NCI-H1694 (cell line): Measurements from ENCODE around the gene DPYSL4.

Experiments used
- DNase-seq: peaks from one replicate; lab custom pipeline; 2025; lab: John Stamatoyannopoulos, UW

DPYSL4 gene

DNA sequence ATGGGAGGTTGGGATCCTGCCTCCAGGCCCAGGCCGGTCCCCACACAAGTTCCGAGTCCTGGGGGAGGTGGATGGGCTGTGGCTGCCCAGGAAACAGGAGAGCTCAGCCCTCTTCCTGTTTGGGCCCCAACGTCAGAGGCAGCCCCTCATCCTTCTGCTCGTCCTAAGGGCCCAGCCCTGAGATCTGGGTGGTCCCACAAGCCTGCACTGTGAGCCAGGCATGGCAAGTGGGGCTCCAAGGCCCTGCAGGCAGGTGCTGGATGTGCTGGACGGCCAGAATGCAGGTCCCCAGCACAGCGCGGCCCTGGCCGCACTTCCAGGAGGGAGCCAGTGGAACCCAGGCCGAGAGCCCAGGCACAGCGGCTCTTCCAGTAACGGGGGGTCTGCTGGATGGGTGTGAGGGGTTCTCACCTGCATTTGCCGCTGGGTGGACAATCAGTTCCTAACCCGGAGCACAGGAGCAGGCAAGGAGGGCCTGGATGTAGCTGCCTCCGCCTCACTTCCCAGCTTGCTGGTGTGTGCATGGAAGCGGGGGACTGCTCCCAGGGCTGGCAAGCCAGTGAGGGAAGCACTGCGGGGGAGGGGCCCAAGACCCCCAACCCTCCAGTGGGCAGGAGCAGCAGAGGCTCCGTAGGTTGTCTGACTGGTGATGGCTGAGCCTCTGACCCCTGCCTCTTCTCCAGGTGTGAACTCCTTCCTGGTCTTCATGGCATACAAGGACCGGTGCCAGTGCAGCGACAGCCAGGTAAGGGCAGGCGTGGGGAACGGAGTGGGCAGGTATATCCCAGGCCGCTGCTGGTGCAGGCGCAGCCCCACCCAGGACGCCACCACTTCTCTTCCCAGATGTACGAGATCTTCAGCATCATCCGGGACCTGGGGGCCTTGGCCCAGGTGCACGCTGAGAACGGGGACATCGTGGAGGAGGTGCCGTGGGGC is 9.7 kb downstream of the DPYSL4 start:
- no peak for DNase-seq

DNA sequence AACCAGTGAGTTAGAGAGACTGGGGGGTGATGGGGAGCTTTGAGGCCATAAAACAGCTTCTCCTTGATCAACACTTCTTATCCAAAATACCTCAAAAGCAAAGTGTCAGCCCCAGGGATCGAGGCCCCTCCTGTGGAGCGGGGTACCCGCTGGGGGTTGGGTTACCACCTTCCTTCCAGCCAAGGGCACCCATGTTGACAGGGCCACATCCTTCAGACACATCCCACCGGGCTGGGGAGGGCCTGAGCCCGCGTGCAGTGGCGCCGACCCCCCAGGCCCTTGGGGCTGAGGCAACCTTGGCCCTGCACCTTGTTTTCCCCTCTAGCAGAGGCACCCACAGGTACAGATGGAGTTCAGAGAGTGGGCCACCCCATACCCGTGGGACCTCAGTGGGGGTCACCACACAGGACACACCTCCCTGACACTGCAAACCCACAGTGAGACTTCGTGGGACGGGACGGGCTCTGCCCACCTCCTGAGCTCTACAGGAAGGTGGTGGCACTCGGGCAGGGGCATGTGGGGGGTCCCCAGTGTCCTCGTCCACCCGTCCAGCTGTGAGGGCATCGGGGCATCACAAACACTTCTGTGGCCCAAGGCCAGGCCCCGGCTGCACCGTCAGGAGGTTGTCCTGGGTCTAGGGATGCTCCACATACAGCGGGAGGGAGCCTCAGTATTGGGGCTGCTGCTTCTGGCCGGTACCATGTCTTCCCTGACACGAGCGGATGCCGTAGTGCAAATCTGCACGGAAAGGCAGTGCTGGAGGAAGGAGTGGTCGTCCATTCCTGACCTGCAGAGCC is 10.7 kb downstream of the DPYSL4 start:
- DNase-seq = no peak

DNA sequence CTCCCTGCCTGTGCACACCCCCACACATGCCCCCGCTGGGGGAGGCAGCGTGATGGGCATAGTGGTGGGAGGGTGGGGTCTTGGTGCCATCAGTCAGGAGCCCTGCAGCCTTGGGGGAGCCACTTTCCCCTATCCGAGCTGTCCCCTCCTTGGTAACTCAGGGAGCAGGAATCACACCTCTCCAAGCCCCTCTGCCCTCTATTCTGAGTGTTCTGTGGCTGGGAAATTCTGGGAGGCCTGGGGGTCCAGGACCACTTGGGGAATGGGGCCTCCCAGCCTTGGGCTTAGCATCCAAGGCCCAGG is 11.3 kb downstream of the DPYSL4 start:
- no peak for DNase-seq

DNA sequence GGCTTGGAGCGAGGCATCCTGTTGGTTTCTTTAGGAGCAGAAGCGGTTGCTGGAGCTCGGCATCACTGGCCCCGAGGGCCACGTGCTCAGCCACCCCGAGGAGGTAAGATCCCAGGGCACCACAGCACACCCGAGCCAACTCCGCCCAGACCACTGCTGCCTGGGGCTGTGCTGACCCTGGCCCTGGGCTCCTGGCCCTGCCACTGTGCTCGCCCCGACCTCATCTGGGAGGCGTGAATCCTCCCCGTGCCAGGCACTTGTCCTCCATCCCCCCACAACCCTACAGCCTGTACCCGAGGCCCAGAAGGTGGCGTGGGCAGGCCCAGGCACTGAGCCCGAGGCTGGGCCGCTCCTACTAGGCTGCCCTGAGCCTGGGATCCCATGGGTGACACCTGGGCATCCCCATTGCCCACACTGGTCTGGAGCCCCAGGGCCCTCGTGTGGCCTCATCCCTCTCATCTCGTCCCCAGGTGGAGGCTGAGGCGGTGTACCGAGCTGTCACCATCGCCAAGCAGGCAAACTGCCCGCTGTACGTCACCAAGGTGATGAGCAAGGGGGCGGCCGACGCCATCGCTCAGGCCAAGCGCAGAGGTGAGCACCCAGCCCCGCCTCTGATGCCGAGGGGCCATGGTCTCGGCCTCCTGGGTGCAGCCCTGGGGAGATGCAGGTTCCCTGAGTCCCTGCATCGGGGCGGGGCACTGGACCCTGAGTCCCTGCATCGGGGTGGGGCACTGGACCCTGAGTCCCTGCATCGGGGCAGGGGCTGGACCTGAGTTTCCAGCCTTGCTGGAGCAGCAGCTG is 11.8 kb downstream of the DPYSL4 start:
- DNase-seq = no peak

DNA sequence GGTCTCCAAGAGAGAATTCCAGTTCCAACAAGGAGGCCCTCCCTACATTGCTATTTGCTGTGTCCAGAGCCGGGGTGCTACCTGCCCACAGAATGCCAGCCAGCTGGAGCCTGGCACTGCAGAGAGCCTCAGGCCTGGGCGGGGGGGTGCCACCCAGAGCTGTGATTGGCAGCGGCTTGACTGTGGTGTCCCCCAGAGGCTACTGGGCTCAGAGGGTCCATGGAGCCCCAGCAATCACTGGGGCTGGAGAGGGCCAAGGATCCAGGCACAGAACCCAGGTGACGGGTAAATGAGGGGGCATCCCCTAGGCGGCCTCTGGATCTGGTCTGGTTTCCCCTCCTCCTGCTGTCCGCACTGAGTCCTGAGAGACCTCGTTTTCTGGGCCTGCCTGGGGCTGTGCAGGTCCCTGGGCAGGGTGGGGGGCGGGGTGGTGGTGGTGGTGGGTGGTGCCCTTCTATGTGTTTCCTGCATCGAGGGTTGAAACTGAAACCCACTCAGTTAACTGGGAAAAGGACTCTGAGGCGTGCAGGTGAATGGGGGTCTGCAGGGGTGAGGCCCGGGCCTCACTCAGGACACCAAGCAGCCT is 12.6 kb downstream of the DPYSL4 start:
- DNase-seq = no peak

DNA sequence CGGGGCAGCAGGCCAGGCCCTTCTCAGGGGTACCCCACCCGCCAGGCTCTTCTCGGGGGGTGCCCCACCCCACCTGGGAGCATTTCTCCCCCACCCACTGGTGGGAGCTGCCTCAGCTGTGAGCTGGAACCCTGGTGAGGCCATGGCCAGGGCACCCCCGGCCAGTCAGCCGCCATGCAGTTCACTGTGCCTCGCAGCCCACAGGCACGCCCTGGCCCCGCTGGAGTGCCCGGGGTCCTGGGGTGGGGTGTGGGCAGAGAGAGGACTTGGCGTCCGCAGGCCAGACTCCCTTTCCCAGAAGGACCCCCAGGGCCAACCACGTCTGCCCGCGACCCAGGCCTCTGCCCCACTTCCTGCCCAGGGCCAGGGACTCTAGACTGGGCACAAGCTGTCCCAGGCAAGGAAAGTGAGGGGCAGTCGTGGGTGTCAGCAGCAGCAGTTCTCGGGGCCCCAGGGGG is 13.1 kb downstream of the DPYSL4 start:
- DNase-seq = no peak

DNA sequence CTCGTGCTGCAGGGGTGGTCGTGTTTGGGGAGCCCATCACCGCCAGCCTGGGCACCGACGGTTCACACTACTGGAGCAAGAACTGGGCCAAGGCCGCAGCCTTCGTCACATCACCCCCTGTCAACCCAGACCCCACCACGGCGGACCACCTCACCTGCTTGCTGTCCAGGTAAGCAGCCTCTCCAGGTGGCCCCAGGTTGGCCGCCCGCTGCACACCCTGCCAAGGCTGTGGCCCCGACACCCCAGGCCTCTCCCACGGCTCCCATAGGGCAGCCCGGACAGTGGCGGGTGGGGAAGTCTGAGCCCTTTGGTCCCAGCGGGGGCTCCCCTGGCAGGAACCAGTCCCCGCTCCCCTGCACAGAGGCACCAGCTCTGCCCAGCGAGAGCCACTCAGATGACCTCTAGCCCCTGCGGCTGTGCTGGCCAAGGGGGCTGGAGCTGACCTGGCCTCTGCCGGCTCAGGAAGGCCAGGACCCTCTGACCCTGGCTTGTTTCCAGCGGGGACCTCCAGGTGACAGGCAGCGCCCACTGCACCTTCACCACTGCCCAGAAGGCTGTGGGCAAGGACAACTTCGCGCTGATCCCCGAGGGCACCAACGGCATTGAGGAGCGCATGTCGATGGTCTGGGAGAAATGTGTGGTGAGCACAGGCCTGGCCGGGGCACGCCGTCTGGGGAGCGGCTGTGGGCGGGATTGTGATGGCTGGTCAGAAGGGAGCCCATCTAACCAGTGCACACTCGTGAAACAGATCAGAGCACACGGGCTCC is 13.8 kb downstream of the DPYSL4 start:
- DNase-seq = no peak

DNA sequence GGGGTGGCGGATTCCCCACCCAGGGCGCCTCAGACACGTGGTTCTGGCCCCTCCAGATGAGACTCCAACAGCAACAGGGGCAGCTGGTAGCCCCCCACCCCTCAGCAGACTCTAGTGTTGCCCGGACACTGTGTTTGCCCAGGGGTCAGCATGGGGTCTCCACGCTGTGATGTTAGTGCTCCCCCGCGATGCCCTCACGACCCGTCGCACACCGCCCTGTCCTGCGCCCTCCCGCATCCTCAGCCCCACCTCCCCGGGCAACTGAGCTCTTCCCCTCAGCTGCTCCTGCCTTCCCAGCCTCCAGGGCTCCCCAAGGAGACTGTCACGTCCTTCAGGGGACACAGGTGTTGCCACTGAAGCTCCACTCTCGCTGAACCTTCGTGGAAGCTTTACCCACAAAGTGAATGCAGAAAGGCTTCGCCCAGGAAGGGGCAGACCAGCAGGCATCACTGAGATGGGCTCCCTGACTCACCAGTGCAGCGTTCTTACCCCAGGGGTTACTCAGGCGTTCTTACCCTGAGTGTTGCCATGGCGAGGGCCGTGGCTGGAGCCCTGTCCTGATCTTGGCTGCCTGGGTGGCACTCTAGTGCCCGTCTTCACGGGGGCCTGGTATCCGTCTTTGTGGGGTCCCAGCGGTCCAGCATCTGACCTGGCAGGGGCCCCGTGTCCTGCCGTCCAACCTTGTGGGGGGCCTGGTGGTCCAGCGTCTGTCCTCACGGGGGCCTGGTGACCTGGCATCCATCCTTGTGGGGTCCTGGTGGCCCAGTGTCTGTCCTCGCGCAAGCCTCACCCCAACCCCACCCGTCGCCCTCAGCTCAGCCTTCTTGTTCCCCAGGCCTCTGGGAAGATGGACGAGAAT is 14.6 kb downstream of the DPYSL4 start:
- no peak for DNase-seq

DNA sequence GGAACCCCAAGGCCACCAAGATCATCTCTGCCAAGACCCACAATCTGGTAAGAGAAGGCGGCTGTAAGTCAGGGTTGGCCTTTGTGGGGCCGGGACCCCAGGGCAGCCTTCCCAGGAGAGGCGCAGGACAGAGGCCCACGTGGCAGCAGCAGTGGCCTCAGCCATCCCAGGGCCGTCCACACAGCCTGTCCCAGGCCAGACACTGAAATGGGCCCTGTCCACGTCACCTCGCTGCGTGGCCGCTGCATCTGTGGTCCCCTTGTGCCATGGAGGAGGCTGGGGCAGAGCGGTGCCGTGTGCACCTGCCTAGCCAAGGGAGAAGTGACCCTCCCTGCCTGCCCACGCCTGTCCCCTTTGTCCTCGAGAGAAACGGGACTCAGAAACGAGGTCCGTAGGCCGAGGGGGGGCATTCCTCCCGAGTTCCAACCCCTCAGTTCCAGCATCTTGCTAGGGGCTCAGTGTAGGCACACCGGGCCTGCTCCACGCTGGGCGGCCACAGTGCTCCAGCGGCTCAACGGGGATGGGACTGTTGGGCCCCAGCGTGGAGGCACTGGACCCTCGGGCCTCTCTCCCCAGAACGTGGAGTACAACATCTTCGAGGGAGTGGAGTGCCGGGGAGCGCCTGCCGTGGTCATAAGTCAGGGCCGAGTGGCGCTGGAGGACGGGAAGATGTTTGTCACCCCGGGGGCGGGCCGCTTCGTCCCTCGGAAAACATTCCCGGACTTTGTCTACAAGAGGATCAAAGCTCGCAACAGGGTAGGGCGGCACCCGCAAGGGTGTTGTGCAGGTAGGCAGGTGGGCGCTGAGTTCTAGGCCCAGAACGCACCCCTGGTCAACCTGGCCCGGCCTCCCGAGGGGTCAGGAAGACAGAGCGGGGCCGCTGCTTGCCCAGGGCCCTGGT is 15.6 kb downstream of the DPYSL4 start:
- no peak for DNase-seq

DNA sequence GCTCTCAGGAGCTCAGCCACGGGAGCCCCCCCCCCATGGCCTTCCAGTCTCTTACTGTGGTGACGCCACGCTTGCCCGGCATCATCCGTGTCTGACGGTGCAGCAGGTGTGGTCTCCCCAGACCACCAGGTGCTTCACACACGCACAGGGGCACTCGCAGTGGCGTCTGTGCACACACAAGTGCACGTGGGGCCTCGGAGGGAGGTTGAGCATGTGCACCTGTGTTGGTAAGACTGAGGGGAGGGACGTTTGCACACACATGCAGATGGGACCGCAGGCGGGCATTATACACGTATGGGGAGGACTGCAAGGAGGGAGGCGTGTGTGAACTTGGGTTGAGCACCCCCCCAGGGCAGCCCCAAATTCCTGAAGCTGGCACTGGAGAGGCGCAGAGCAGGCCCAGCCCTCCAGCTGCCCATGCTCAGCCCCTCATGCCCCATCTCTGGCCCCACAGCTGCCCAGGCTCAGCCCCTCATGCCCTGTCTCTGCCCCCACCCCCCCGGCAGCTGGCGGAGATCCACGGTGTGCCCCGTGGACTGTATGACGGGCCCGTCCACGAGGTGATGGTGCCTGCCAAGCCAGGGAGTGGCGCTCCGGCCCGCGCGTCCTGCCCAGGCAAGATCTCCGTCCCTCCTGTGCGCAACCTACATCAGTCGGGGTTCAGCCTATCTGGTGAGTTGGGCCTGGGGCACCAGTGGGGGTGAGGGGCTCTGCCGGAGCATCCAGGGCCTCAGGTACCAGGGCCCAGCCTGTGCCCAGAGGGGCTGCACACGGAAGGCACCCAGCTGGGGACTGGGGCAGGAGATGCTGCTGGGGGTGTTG is 16.7 kb downstream of the DPYSL4 start:
- DNase-seq = no peak

DNA sequence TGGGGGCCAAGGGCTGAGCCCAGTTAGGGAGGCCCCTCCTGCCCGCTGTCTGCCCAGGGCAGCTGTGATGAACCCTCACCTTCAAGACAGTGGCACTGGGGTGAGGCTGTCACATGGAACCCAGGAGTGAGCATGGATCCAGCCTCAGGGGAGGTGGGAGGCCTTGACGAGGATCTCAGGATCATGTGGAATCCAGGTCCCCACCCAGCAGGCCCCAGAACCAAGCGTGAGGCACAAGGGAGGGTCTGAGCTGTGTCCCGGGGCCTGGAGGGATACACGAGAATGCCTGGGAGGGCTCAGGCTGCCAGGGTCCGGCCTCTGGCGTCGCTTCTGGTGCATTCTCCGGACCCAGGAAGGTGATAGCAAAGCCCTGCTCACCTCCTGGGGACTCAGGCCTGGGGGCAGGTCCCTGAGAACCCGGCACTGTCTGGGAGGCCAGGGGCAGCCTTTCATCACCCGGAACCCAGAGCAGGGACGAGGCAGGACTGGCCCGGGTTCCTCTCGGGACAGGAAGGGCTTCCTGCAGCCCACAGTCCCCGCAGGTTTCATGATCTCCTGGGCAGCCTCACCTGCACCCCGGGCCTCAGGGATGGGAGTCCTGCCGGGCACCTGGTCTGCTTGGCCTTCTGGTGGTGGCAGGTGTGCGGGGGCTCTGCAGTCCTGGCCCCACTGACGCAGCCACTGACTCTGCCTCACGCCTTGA is 17.5 kb downstream of the DPYSL4 start:
- no peak for DNase-seq

DNA sequence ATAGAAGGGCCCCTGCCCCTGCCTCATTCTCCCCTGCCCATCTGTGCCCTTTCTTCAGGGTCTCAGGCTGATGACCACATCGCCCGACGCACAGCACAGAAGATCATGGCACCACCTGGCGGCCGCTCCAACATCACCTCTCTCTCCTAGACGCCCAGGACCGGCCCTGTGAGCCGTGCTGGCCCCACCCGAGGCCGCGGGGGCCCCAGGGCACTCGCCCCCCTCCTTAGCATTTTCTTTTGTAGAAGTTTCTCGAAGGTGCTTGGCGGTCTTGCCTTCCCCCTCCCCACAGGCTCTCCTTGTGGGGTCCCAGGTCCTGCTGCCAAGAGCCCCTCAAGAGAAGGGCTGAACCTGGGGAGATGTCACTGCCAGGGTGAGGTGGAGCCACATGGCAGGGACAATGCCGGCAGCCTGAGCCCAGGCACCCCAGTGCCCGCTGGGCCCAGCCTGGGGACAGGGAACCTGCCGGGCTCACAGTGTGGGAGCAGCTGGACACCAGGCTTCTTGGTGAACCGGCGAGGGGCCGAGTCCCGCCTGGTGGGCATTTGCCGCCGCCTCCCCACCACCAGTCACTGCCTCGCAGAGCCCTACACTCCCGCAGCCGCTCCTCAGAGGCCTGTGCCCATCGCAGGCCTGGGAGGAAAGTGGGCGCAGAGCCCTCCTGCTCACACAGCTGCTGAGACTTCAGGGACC is 18.2 kb downstream of the DPYSL4 start:
- no peak for DNase-seq

DNA sequence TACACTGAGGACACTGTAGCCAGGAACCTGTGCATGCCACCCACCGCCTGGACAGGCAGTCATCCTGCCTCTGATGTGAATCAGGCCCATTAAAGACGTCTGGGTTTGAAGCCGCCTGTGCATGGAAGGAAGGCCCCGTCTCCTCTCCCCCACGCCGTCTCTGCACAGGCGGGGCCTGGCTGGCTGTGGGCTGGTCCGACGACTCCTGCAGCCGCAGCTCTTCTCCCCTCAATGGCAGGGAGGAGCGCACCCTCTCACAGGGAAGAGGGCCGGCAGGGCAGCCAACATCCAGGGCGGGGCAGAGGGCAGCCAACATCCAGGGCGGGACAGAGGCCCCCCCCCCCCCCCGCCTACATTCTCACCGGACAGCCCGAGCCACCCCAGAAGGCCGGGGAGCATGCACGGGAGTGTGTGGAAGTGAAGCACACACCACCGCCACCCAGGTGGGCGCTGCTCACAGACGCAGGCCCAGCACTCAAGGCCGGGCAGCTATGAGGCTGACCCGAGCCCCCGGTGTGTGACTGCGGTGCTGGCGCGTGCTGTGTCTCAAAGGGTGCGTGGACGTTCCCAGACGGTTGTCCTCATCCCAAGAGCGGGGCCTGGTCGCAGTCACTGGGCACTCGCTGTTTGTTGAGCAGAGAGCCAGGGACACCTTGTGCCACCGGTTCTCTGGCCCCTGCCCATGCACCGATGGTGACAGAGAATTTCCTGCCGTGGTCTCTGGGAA is 19.1 kb downstream of the DPYSL4 start:
- DNase-seq = no peak

DNA sequence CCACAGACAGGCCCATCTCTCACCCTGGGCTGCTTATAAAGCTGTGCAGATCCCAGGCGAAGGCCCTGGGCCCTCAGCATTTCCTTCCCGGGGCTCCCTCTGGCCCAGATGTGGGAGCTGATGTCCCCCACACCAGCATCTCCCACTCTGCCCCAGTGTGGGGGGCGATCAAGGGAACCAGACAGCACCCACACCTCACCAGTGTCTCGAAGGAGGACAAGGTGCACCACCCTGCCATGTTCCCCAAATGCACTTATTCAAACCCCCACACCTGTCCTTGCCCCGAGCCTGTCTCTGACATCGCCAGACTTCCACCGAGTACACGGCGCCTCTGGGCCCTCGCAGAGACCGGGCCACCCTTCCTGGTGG is 19.6 kb downstream of the DPYSL4 start:
- no peak for DNase-seq

DNA sequence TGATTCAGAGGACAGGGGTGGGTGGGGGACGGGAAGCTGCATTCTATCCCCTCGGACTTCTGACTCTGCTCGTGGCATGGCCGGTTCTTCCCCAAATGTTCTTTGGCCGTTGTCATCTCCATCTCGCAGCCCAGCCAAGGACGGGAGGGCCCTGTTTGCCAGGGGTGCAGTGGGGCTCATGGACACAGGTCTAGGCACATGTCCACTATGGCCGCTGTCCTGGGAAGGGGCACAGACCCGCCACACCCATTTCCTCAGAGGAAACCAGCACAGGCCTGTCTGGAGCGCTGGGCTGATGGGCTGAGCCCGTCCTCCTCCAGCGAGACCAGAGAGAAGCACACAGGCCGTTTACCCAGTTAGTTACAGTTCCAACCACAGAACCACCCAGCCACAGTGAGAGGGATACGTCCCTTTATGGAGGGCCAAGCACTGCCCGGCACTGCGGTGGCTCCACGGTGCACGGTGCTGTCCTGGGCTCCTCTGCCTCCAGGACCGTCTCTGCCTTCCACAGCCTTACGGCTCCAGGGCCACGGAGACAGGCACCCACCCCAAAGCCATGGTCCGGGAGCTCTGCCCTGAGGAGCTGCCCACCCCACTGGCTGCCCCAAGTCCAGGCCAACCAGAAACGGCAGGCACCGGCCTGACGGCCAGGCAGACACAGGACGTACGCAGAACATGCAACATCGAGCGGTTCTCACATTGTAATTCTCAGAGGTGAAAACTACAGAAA is 20.2 kb downstream of the DPYSL4 start:
- no peak for DNase-seq
